A172 (cell line): Measurements from ENCODE around the gene ABCB7. TPM values are rescaled to one million over a fixed set of nuclear protein-coding genes. Genes with fewer than 3 reads are reported as not detected.
"Not testable (repeated sequence)": the region's sequence is repeated elsewhere in the genome, so short reads cannot be mapped to it uniquely, and the experiment has no call there.

Source experiments
- DNase-seq: peaks from one replicate; pipeline ENCODE4 v3.0.0-alpha.2; 2015; ENCODE audit warnings: low spot score
- total RNA-seq: library from RNA; depleted of rRNA; stranded (reverse); fragments of >200 nt; shearing (Covaris generic); gene quantifications from 2 replicates; pipeline ENCODE4 v1.2.3, GENCODE V29; 2014; rRNA removed

The ABCB7 gene
- 23.1 and 27.9 TPM in 2 replicates for total RNA-seq

- DNase-seq, result peak; percentile 69
Measured at GRCh38 chrX:75155827-75156525, at the start of gene ABCB7. TSS of gene ABCB7 (minus strand) at chrX:75156283. CDS start at chrX:75156272, 11 bp downstream.

- DNase-seq, result not testable (repeated sequence)
Measured at GRCh38 chrX:75188415-75189206, 32.5 kb upstream of the ABCB7 start.

- no peak for DNase-seq
Measured at GRCh38 chrX:75181721-75182120, 25.6 kb upstream of the ABCB7 start.

GRCh38 chrX:75179536-75180293 is 23.6 kb upstream of the ABCB7 start:
- DNase-seq, result not testable (repeated sequence)

GRCh38 chrX:75172257-75172890 is 16.3 kb upstream of the ABCB7 start:
- DNase-seq, result not testable (repeated sequence)

- no peak for DNase-seq
Measured at GRCh38 chrX:75158054-75158453, 2.0 kb upstream of the ABCB7 start.

- DNase-seq, result peak; percentile 2
Measured at GRCh38 chrX:75156531-75156945, 455 bp upstream of the ABCB7 start.

GRCh38 chrX:75155447-75155826 is 646 bp downstream of the ABCB7 start:
- DNase-seq, result peak; percentile 1

- no peak for DNase-seq
Measured at GRCh38 chrX:75154871-75155270, 1.2 kb downstream of the ABCB7 start.

GRCh38 chrX:75151827-75152592 is 4.1 kb downstream of the ABCB7 start:
- no peak for DNase-seq

- no peak for DNase-seq
Measured at GRCh38 chrX:75149654-75150053, 6.4 kb downstream of the ABCB7 start.

- no peak for DNase-seq
Measured at GRCh38 chrX:75132672-75133071, 23.4 kb downstream of the ABCB7 start.

GRCh38 chrX:75131973-75132627 is 24.0 kb downstream of the ABCB7 start:
- no peak for DNase-seq

GRCh38 chrX:75129069-75129468 is 27.0 kb downstream of the ABCB7 start:
- not testable (repeated sequence) for DNase-seq

- DNase-seq, result no peak
Measured at GRCh38 chrX:75118296-75118695, 37.8 kb downstream of the ABCB7 start.

GRCh38 chrX:75115707-75116413 is 40.2 kb downstream of the ABCB7 start:
- no peak for DNase-seq

GRCh38 chrX:75114638-75115037 is 41.4 kb downstream of the ABCB7 start:
- DNase-seq, result no peak

GRCh38 chrX:75113664-75114063 is 42.4 kb downstream of the ABCB7 start:
- no peak for DNase-seq

- DNase-seq, result no peak
Measured at GRCh38 chrX:75107863-75108509, 48.1 kb downstream of the ABCB7 start.
